ENCODE results near the gene TMEM163. TPM values are rescaled to one million over a fixed set of nuclear protein-coding genes. Genes with fewer than 3 reads are reported as not detected.

Gene TMEM163
- polyA plus RNA-seq, 1 experiment: not detected

GRCh38 chr2:134714228-134714627 is 4.6 kb downstream of the TMEM163 start:
- no peak for TF ChIP-seq CTCF (IDR thresholded peaks at IDR 0.05; ENCODE audit: low read depth, low read length)
- Histone ChIP-seq H3K4me3 (ENCODE audit: low read depth, low read length) (no peak overlapping the region), H3K27me3 (ENCODE audit: control insufficient read depth, insufficient read depth, low read length) (peaks cover 41% of the 10 kb centered on the region), H3K27ac (ENCODE audit: low read depth, low read length) (no peak overlapping the region), H3K9me3 (ENCODE audit: control insufficient read depth, insufficient read depth, low read length) (no peaks in the 10 kb centered on the region)
- CTCF ChIA-PET: no interaction called here
- no peak for DNase-seq (ENCODE audit: low read depth, low spot score)
- POLR2A ChIA-PET: no interaction called here

DNA sequence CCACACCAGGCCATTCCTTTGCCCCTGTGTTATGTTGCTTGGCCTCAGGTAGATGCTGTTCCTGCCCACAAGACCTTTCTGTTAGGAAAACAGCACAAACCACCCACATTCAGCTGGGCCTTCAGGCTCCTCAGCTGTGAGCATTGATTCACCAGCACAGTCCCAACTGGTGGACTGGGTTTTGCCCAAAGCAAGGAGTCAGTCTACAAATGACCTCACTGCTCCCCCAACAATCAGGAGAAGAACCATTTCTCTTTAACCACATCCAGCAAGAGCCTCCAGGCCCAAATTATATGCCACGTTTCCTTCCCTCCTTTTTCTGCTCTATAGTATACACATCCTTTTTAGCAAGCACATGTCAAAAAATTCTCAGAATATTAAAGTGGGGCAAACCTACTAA is 5.2 kb downstream of the TMEM163 start:
- H3K4me3 ChIP-seq (ENCODE audit: low read depth, low read length): no peak overlapping the region
- peaks cover 39% of the 10 kb centered on the region for H3K27me3 ChIP-seq (ENCODE audit: control insufficient read depth, insufficient read depth, low read length)
- no peak for DNase-seq (ENCODE audit: low read depth, low spot score)
- TF ChIP-seq CTCF (IDR thresholded peaks at IDR 0.05; ENCODE audit: low read depth, low read length): no peak
- CTCF ChIA-PET: no interaction called here
- H3K9me3 ChIP-seq (ENCODE audit: control insufficient read depth, insufficient read depth, low read length): no peaks in the 10 kb centered on the region
- POLR2A ChIA-PET: no interaction called here
- H3K27ac ChIP-seq (ENCODE audit: low read depth, low read length): no peak overlapping the region

DNA sequence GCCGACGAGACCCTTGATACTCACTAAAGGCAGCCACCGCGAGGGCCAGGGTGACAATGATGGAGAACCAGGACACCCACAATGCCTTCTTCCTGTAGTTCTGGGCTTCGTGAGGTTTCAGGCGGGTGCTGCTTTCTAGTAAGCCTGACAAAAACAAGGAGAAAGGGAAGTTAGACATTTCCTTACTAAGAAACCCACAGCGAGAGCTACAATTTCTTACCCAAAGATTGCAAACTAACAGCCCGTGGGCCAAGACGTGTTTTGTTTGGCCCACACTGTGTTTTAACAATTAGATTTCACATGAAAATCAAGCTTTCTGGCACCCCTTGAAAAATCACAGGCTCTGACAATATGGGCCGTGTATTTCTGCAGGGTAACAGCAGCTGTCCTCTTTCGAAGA is 5.6 kb downstream of the TMEM163 start:
- DNase-seq (ENCODE audit: low read depth, low spot score): no peak
- no peak overlapping the region for H3K27ac ChIP-seq (ENCODE audit: low read depth, low read length)
- H3K27me3 ChIP-seq (ENCODE audit: control insufficient read depth, insufficient read depth, low read length): peaks cover 37% of the 10 kb centered on the region
- ChIA-PET POLR2A (no interaction called here), CTCF (no interaction called here)
- no peak for TF ChIP-seq CTCF (IDR thresholded peaks at IDR 0.05; ENCODE audit: low read depth, low read length)
- no peaks in the 10 kb centered on the region for H3K9me3 ChIP-seq (ENCODE audit: control insufficient read depth, insufficient read depth, low read length)
- H3K4me3 ChIP-seq (ENCODE audit: low read depth, low read length): no peak overlapping the region

- H3K27me3 ChIP-seq (ENCODE audit: control insufficient read depth, insufficient read depth, low read length): peaks cover 33% of the 10 kb centered on the region
- no peak overlapping the region for H3K4me3 ChIP-seq (ENCODE audit: low read depth, low read length)
- ChIA-PET POLR2A (no interaction called here), CTCF (no interaction called here)
- TF ChIP-seq CTCF (IDR thresholded peaks at IDR 0.05; ENCODE audit: low read depth, low read length): no peak
- no peak overlapping the region for H3K27ac ChIP-seq (ENCODE audit: low read depth, low read length)
- no peak for DNase-seq (ENCODE audit: low read depth, low spot score)
- H3K9me3 ChIP-seq (ENCODE audit: control insufficient read depth, insufficient read depth, low read length): no peaks in the 10 kb centered on the region
Observed at GRCh38 chr2:134712736-134713135, 6.1 kb downstream of the TMEM163 start.

- no peak for TF ChIP-seq CTCF (IDR thresholded peaks at IDR 0.05; ENCODE audit: low read depth, low read length)
- Histone ChIP-seq H3K27me3 (ENCODE audit: control insufficient read depth, insufficient read depth, low read length) (peaks cover 29% of the 10 kb centered on the region), H3K27ac (ENCODE audit: low read depth, low read length) (no peak overlapping the region), H3K9me3 (ENCODE audit: control insufficient read depth, insufficient read depth, low read length) (no peaks in the 10 kb centered on the region), H3K4me3 (ENCODE audit: low read depth, low read length) (no peak overlapping the region)
- no peak for DNase-seq (ENCODE audit: low read depth, low spot score)
- POLR2A ChIA-PET: no interaction called here
- CTCF ChIA-PET: no interaction called here
Observed at GRCh38 chr2:134712299-134712698, 6.5 kb downstream of the TMEM163 start.
